ENCODE measurements around the gene UBE3B.

UBE3B gene

DNA sequence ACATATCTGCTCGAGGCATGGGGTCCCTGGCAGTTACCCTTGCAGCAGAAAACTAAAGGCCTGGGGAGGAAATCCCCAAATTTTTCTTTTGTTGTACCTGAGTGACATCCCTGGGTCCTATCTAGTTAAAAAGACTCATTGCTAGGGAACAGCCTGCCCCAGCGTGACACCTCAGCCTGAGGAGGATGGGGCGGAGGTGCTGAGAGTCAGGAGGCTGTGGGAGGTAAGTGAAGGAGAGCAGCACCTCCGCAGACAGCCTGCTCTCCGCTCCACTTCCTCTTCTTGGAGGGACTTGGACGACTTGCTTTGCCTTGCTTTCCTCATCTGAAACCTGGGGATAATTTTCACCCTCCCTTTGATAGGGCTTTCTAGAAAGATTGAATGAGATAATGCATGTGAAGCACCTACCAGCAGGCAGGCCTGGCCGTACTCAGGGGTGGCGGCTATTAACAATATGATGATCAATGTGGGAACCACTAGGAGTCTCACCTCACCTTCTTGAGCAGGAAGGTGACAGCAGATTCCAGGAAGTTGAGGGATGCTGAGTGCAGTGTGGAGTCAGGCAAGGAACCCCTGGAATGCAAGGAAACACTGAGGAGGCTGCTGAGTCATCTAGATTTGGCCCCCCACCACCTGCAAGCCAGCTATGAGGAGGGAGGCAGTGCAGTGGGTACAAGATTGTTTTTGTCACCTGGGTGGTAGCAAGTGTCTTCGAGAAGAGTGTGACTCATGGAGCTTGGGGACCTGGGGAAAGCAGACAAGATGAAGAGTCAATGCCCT lies 23.2 kb downstream of the UBE3B start:
- DNase-seq = no peak

DNA sequence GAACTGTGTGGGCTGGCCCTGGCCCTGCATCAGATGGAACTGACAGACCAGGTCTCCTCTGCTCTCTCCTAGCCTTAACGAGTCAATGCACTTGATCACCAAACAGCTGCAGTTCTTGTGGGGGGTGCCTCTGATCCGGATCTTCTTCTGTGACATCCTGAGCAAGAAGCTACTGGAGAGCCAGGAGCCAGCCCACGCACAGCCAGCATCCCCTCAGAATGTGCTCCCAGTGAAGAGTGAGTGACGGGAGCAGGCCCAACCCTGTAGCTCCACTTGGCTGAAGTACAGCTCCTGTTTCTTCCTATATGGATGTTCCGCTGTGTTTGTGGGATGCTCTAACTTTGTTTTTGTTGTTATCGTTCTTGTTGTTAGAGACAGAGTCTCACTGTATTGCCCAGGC lies 23.9 kb downstream of the UBE3B start:
- DNase-seq = no peak

DNA sequence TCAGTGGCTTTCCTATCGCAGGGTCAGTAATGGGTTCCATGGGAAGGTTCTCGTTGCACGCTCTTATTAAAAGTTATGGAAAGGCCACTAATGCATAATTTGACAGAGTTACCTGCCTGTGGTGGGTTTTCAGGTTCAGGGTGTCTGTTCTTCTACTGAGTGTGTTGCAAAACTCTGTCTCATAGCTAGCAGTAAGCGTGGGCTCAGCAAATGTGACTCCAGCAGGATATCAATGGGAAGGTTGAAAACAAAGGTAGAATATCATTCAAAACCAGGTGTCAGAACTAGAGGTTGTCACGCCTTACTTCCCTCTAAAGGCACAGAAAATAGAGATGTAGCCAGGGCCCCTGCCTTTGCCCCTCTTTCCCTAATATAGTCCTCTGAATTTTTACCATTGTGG lies 24.9 kb downstream of the UBE3B start:
- DNase-seq = no peak

DNA sequence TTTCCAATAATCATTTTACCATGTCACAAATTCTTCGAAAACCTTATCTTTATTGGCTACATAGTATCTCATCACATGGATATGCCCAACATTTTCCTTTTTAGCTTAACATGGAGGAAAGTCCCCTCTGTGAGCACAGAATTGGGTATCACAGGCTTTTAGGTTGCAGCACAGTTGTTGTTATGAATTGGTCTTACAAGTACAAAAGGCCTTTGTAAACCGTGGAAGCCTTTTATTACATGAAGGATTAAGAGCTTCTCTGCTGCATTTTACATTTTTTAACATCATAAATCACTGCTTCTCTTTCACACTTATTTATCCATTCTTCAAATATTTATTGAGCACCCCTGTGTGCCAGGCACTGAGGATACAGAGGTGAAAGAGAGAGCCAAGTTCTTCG lies 26.2 kb downstream of the UBE3B start:
- no peak for DNase-seq

DNA sequence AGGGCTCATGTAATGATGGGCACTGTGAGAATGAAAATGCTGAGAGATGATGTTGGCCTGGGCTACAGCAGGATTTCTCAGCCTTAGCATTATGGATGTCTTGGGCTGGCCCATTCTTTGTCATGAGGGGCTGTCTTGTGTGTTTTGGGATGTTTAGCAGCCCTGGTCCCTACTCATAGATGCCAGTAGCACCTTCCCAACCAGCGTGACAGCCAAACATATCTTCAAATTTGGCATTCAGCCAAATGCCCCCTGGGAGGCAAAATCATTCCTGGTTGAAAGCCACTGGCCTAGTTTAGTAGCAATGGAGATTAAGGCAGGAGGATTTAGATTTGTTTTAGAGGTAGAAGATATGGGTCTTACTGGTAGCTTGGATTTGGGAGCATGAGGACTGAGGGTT lies 26.6 kb downstream of the UBE3B start:
- DNase-seq = no peak

DNA sequence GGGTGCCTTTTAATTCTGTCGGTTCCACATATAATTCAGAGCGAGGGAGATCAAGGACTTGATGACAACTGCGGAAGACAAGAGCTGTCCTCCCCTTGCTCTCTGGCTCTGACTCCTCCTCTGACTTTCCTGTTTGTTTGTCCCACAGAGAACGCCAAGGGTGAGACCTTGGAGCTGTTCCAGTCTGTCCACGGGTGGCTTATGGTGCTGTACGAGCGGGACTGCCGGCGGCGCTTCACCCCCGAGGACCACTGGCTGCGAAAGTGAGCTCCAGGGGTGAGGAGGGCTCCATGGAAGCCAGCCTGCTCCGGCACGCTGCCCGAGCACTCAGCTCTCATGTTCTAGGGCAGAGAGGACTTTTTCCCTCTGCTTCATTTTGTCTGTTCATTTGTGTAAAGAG lies 32.8 kb downstream of the UBE3B start:
- no peak for DNase-seq

DNA sequence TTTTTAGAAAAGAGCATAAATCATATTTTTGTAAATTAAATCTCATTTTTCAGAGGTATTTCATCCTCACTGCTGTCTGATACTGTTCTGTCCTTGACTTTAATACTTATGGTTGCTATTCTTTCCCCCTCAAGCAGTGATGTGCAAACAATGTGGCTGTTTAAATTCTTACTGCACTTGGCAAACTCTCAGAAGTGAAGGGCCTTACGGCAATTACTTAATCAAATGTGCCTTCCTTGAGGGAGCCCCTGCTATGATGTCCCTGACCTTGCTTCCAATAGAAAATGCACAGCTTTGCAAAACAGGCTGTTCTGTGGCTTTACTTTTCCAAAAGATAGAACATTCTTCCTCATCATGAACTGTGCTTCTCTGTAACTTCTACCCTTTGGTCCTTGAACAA lies 35.2 kb downstream of the UBE3B start:
- no peak for DNase-seq

DNA sequence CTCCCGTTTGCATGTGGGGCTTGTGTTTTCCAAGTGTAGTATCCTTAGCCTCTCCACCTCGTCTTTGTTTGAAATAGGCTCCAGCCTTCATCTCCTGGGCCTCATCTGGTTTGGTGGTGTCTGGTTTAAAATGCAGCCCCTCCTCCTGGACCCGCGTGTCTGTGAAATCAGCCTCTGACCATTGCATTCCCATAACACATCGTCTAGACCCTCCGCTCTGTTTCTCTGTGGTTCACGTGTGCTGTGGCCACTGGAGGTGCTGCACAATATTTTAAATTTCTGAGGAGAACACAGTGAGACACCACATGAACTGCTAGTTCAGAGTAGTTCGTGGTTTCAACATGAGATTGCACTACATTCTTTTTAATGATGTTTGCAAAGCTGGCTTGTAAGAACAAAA lies 35.6 kb downstream of the UBE3B start:
- no peak for DNase-seq

DNA sequence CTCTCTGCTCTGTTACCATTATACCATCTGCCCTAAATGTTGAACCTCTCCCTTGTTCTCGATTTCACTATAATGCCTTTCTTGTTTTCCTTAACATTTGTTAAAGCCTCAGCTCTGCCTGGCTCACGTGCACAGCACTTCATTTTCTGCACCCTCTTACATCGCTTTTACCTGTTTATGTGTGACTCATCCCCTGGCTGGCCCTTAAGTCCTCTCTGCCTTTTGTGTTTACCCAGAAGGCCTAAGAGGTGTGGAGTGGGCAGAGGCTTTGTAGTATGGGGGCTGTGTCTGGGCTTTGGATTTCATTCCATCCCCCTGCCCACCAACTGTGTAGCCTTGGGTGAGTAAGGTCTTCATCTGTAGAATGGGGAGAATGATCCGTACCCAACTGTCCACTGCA lies 36.5 kb downstream of the UBE3B start:
- no peak for DNase-seq

DNA sequence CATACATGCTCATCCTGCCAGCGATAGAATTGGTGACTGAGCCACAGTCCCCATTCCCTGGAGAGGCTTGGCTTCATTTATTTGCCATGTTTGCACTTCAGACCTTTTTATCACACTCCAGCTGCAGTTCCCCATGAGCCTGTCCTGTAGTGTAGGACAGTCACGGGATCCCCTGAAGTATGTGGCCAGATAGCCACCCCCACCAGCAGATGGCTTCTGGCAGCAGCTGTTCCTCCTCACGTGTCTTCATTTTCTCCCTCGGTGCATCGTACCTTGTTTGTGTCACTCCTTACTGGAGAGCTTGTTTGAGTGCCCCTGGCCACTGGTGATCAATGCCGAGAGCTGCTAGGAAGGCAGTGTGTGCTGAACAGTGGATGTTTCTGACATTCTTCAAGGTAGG lies 40.2 kb downstream of the UBE3B start:
- no peak for DNase-seq

DNA sequence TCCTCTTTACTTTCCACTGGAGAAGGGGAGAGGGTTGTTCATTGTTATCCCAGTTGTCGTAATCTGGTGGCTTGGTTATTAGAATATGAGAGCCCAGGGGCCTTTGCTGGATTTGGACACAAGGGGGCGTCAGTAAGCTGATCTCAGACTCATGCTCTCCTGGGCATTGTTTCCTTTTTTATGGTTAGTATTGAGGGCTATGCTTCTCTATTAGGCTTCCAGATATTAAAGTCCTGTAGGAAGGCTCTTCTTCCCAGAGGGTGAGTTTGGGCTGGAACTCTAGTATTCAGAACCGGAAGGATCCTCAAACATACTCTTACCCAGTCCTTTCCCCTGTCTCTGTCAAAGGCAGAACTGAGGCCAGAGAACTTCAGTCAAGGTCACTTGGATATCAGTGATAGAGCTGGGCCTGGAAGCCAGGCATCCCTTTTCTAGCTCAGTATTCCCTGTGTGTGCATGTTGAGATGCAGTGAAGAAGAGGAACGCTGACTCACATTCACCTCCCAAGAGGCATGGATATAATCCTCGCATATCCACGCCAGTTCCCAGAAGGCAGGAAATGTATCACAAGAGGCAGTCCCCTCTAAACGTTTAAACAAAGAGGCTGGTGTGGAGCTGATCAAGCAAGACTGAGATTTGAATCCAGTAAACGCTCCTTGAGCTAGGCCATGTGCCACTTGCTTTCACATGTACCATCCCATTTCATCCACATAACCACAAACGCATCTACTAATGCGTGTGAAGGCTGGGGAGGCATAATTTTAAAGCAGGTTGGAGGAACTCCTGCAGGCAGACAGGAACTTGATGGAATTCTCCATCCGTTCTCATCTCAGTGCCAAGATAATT lies 41.6 kb downstream of the UBE3B start:
- peak in 11 of 14 donors; percentile 3 to 80 (median 30) for DNase-seq

DNA sequence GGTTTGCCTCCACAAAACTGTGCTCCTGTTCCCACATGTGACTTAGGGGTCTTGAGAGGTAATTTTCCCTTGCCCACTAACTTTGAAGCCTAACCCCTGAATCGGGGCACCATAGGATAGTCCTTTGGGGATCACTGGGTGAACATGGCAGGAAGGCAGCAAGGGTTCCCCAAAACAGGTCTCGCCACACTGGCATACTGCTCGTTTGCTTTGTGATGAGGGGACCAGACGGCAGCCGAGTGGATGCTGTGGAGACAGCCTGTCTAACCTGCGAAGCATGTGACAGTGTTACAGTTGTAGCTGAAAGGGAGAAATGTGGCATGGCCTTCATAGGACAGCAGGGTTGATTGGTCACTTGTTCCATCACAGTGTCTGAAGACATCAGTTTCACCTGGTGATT lies 42.4 kb downstream of the UBE3B start:
- no peak for DNase-seq

DNA sequence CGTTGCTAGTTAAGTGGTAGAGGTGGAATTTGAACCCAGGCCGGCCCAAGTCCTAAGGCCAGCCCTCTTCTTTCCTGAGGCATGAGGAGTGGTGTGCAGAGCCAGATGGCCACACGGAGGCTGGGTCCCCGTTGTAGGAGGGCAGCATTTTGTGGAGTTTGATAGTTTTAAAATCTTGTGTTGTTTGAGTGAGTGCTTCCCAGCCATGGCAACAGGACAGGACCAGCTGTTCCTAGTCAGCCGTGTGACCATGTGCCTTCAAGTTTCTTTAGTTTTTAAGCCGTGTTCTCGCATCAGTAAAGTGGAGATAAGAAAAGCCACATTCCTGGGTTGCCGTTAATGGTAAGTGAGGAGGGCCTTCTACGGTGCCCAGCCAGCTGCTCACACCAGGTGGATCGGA lies 44.4 kb downstream of the UBE3B start:
- no peak for DNase-seq

DNA sequence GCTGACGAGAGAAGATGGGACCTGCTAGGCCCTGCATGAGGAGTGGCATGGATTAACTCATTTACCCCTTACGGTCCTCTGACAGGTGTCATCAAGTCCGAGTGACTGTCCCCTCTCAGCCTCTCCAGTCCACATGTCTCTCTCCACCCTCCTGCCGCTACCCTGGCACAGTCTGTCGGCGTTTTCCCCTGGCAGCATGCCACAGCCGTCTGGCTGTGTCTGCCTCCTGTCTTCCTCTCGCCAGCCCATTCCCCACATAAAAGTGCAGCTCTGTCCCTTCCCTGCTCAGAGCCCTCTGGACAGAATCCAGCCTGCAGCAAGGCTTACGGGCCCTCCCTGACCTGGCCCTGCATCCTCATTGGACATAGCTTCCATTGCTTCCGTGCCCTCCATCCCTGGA lies 45.6 kb downstream of the UBE3B start:
- peak in 10 of 14 donors; percentile 3 to 65 (median 40) for DNase-seq

DNA sequence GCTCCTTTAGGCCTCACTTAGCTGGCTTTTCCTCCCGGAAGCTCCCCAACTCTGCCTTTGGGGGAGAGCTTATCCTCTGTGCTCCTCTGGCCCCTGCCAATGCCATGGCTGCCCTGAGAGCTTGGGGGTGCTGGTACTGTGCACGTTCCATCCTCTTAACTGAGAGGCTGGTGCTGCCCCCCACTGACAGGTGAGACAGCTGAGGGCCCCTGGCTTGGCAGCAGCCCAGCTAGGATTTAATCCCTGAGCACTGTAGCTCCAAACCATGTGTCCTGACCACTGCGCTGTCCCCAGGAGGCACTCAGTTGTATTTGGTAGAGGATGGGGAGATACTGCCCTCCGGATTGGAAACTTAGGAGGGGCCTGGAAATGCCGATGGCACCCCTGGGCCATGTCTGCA lies 46.1 kb downstream of the UBE3B start:
- DNase-seq = peak in 1 of 14 donors; percentile 26

DNA sequence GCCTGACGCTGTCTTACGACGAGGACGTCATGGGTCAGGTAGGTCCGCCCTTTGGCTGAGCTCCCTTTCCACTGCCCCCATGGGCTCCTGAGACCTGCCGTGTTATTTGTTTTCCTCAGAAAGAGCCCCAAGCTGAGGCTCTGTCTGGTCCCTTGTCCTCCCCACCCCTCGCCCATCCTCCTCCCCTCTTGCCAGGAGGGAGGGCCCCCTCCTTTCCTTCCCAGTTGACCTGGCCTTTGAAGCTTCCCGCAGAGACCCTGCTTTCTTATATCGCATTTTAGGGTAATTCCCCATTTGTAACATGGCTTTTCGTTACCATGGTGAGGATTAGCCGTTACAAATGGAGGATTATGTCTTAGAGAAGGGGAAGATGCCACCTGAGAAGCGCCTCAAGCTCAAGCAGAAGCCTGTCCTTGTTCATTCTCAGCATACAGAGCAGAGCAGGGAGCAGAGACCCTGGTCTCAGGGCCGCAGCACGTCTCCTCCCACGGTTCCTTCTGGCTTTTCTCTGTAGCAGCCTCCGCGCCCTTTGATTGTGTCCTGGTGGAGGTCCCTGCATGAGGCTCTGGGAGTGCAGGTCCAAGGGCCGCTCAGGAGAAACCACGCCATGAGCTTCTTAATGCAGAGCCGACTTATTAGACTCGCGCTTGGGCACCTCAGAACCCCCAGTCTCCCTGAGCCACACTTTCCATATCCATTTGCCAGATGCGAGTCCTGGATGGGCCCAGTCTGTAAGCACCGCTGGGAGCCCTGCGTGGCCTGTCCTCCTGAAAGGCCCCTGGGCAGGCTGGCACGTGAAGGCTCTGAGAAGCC lies 47.2 kb downstream of the UBE3B start:
- no peak for DNase-seq

DNA sequence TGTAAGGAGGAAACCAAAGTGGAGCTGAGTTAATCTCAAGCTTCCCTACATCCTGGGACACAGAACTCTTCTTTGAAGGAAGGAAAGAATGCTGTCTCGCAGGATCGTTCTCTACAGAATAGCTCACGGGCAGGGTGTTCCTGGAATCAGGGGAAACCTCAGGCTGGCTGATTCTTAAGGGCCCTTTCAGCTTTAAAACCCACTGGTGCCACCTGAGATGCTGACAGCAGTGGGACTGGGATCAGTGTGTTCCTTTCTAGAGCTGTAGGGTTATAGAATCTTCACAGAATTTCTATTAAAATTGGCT lies 47.8 kb downstream of the UBE3B start:
- no peak for DNase-seq

DNA sequence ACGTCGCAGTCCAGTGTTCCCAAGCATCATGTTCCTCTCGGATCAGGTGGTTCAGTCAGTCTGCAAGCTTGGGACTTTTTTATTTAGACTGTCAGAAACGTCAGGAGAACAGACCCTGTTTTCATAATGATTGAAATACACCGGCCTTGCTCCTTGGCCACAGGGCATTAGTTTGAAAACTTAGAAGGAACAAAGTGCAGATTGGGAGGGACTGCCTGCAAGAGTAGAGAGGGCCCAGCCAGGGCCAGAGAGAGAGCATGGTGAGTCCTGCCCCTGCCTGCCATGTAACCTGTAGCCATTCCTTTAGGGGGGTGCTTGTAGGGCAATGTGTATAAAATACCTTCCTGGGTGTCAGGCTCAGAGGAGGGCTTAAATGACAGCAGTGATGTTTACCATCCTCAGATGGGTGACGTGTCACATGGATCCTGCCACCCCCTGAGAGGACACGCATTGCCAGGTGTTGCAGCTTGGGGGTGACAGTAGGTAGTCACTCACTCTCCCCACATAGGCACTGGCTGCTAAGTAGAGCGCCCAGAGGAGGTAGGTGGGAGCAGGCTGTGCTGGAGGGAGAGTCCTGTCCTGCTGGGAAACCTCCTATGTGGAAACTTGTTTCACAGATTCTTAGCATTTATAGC lies 50.2 kb downstream of the UBE3B start:
- no peak for DNase-seq

DNA sequence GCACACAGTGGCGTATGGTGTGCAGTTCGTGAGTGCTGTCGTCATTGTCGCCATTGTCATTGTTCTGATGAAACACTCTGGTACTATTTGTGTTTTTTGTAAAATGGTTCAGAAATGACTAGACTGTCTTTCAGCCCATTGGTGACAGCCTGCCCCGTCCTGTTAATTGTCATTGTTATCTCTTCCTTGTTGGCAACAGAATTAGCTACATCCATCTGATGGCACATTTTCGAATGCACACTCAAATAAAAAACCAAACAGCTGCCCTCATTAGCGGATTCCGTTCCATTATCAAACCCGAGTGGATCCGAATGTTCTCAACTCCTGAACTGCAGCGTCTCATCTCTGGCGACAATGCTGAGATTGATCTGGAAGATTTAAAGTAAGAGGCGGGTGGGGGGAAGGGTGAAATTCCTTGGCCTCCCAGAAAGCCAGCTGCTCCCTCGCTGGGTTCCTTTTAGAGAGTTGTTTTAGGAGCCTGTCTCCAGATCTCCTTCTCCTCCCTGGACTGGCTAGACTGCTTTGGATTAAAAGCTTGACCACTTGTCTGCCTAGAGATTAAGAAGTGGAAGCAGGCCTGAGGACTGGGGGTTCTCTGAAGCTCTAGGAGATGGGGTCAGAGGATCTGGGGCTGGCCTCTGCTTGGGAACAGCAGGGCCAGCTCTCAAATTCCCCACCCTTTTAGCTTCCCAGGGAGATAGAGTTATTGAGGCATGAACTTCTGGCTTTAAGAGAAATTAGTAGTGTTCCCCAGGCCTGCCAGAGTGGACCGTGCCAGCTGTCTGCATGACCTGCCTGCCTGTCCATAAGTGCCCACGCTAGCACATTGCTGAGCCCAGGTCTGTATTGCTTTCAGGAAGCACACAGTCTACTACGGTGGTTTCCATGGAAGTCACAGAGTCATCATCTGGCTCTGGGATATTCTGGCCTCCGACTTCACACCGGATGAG lies 52.5 kb downstream of the UBE3B start:
- DNase-seq = peak in 3 of 14 donors; percentile 26 to 40 (median 27)

DNA sequence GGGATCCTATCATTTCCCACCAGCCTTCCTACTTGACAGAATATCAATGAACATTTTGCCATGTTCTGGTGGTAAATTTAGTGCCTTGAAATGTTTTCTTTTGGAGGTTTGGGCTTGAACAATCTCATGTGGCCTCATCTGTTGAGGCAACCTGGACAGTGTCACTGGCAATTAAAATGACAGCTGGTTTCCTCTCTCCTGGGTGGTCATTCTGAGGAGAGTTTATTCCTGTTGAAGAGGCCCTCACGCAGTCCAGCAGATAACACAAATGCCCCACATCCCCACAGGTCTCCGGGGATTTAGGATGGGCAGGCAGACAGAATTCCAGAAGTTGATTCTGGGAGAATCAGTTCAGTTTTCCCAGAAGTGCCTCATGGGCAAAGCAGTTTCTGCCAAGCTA lies 54.0 kb downstream of the UBE3B start:
- no peak for DNase-seq

DNA sequence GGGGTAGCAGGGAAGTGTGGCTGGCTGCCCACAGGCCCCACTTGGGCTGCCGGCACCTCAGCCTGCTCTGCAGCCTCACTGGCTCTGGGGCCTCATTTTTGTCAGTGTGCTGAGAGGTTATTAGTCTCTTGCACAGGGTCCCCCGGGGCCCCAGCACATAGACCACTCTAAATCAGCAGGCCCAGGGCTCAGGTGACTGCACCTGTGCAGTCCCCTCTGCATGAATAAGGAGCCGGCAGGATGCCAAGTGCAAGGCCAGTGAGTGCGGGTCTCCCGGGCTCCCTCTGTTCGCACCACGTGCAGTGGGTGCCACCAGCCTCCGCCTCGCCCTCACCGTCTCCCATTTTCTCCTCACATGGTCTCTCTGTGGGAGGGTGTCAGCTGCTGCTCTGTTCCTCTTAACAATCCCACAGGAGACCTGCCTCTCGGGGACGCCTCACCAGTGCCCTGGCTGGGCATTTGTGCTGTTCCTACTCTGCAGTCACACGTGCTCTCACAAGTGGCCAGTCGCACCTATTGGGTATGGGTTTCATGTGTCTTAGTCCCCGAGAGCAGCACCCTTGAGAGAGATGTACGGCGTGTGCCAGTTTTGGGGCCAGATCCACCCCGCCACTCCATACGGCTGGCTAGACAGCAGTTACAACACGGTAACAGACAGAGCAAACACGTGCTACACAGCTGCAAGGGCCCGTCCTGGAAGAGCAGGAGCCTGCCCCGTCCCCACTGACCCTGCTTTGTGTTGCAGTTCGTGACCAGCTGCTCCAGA lies 55.5 kb downstream of the UBE3B start:
- DNase-seq = no peak
